Right lobe of liver (tissue), 4 donors: ENCODE data around the gene VAT1.

Experiments used
- CTCF ChIP-seq, 4 donors: fragments of 200-600 bp in 3 of 4; fragments of 450-650 bp in 1 of 4; IDR thresholded peaks; one replicate each; pipeline versions ENCODE4 v1.5.1 to v1.8.0; 2016 to 2022; ENCODE audit warnings: antibody characterized with exemption in 4 of 4, mild to moderate bottlenecking in 2 of 4
- POLR2A ChIP-seq: fragments of 450-650 bp; IDR thresholded peaks from one replicate; pipeline ENCODE4 v1.6.1; 2017; ENCODE audit warnings: antibody characterized with exemption, mild to moderate bottlenecking
- donor health status: DM: no; HTN: no; CAD: no.
- donor health status: DM: no; HTN: no; CAD: no.
- donor health status: DM: no; HTN: yes; CAD: no.

GRCh38 chr17:43010667-43011308 is 11.4 kb downstream of the VAT1 start:
- TF ChIP-seq CTCF (IDR thresholded peaks at IDR 0.05) (no peak), POLR2A (no peak)
